Activated CD4-positive, alpha-beta T cell treated with anti-CD3 and anti-CD28 coated beads, Interleukin-2, amount 10 ng/mL, durations not matched to agents 7 days and 5 days (primary cell): Measurements from ENCODE around the gene PLA2R1. TPM values are rescaled to one million over a fixed set of nuclear protein-coding genes. Genes with fewer than 3 reads are reported as not detected.

ENCODE experiments used
- CTCF ChIA-PET: fragments of 350-600 bp; sonication (Branson Sonifier 250); formaldehyde crosslinking; loops from one replicate; lab custom pipeline; 2021; ENCODE audit warnings: antibody characterized with exemption; lab: Charles Lee
- POLR2A ChIA-PET: fragments of 350-600 bp; sonication (Branson Sonifier 250); formaldehyde crosslinking; loops from one replicate; lab custom pipeline; 2021; ENCODE audit warnings: antibody characterized with exemption; lab: Charles Lee
- DNase-seq: peaks from one replicate; pipeline ENCODE4 v3.0.0-alpha.2; 2020
- H3K27ac Mint-ChIP-seq: one replicate; pipeline ENCODE4 v1.8.0; 2021; ENCODE audit warnings: mild to moderate bottlenecking, moderate library complexity, mixed read lengths
- H3K27me3 Mint-ChIP-seq: one replicate; pipeline ENCODE4 v1.8.0; 2021; ENCODE audit warnings: mixed read lengths
- H3K36me3 Mint-ChIP-seq: one replicate; pipeline ENCODE4 v1.8.0; 2021; ENCODE audit warnings: low read depth, mixed read lengths
- H3K4me1 Mint-ChIP-seq: one replicate; pipeline ENCODE4 v1.8.0; 2021; ENCODE audit warnings: mixed read lengths
- H3K4me3 Mint-ChIP-seq: one replicate; pipeline ENCODE4 v1.8.0; 2021; ENCODE audit warnings: mild to moderate bottlenecking, moderate library complexity, mixed read lengths
- H3K9me3 Mint-ChIP-seq: one replicate; pipeline ENCODE4 v1.8.0; 2021; ENCODE audit warnings: mixed read lengths
- total RNA-seq, 2 experiments: library from RNA; stranded (reverse); gene quantifications; one replicate each; pipeline ENCODE4 v1.2.3, GENCODE V29; 2021

PLA2R1 gene
- total RNA-seq, 2 experiments from 2014 or later, result not detected

DNA sequence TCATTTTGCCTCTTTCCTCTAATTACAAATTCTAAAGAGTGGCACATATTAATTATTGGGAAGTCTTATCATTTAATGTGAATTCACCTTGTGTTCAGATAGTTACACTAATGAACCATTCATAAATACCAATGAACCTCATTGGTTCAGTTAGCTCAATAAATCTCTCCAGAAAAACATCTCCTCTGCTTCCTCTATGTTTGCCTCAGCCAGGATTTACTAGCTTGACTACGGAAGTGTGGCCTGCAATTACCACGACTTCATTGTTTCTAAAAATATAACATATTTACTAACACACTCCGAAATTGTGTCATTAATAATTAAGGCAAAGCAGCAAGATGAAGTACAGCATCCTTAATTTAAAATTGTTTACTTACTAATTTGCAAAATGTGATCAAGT, 103.3 kb downstream of the PLA2R1 start:
- H3K9me3 Mint-ChIP-seq, result no peaks in the 10 kb centered on the region
- CTCF ChIA-PET, result no interaction called here

DNA sequence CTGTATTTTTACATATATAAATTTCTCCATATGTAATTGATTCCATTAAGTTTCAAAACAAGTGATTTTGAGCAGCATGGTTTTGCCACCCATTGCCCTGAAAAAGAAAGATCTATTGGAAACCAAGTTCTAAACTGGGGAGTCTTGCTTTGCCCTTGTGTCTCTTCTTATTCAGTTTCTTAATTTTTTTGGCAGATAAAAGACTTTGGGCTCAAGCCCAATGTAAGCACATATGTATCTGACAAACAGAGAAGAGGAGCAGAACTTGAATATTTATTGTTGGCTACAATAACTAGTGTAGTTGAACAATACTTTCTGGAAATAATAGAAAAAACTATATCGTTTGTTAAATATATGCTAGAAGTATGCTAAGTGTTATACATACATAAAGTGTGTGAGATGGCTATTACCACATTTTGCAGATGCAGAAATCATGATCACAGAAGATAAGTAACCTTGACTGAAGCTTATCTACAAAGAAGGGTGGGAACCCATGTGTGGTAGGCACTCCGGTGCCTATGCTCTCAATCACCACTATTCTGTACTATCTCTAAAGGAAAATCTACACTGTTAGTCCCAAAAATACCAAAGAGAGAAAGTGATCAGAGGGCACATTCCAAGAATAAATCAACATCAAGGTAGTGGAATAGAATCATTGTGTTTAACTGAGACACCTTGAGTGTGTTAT, 109.1 kb downstream of the PLA2R1 start:
- no peak overlapping the region for H3K4me3 Mint-ChIP-seq
- CTCF ChIA-PET, result no interaction called here
- H3K9me3 Mint-ChIP-seq, result no peaks in the 10 kb centered on the region
- no peak overlapping the region for H3K27ac Mint-ChIP-seq
- POLR2A ChIA-PET, result no interaction called here
- no peak for DNase-seq
- peaks cover 10% of the 10 kb centered on the region for H3K27me3 Mint-ChIP-seq
- no peaks in the 10 kb centered on the region for H3K36me3 Mint-ChIP-seq
- H3K4me1 Mint-ChIP-seq, result no peaks in the 10 kb centered on the region

More for the DNA sequence above, 103.3 kb downstream of the PLA2R1 start:
- no peak for DNase-seq
- POLR2A ChIA-PET, result no interaction called here
- Mint-ChIP-seq H3K36me3 (no peaks in the 10 kb centered on the region), H3K27ac (no peak overlapping the region), H3K4me1 (peaks cover 6% of the 10 kb centered on the region), H3K27me3 (no peaks in the 10 kb centered on the region), H3K4me3 (no peak overlapping the region)

DNA sequence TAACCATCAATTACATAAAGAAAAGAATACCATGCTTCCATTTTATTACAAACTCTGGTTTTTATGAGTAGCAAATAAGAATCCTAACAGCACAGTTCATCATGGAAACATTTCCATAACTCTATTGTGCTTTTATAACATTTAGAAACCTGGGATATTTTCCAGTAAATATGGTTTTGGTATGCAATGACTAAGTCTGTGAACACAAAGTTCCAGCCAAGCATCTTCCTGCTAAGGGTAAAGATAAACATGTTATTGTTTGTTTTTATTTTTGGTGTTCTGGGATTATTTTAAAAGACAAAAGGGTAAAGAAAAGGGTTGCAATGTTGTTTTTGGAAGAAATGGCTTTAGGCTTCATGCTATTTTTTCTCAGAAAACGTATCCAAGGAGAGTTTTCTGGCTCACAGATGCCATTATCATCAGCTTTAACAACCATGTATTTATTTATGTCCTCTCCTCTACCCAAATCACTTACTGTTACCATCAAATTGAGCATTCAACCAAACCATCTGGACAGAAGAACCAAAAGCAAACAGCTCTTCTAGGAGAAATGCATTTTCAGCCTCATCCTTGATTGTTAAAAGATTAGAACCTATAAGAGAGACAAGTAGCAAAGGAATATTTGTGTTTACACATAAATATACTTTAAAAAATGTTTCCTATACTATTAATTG, 116.0 kb downstream of the PLA2R1 start:
- Mint-ChIP-seq H3K36me3 (no peaks in the 10 kb centered on the region), H3K9me3 (no peaks in the 10 kb centered on the region), H3K4me3 (no peak overlapping the region), H3K4me1 (no peaks in the 10 kb centered on the region), H3K27ac (no peak overlapping the region), H3K27me3 (peaks cover 10% of the 10 kb centered on the region)
- ChIA-PET CTCF (no interaction called here), POLR2A (no interaction called here)
- DNase-seq, result no peak

DNA sequence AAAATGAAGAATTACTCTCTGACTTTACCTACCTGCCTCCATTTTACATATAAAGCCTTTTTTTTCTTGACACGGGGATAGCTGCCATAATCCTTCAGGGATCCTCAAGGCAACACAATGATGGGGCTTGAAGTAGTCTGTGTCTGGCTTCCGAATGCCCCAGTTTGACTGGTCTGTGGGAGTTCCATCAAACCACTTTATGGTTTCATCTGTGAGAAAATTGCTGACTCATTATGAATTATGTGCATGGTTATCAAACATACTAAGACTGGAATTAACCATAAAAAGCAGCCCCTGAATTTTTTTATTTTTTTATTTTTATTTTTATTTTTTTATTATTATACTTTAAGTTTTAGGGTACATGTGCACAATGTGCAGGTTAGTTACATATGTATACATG, 117.5 kb downstream of the PLA2R1 start:
- H3K9me3 Mint-ChIP-seq, result no peaks in the 10 kb centered on the region
- H3K36me3 Mint-ChIP-seq, result no peaks in the 10 kb centered on the region
- ChIA-PET CTCF (no interaction called here), POLR2A (no interaction called here)
- H3K4me3 Mint-ChIP-seq, result no peak overlapping the region
- H3K27ac Mint-ChIP-seq, result no peak overlapping the region
- H3K27me3 Mint-ChIP-seq, result peaks cover 3% of the 10 kb centered on the region
- DNase-seq, result no peak
- H3K4me1 Mint-ChIP-seq, result no peaks in the 10 kb centered on the region

DNA sequence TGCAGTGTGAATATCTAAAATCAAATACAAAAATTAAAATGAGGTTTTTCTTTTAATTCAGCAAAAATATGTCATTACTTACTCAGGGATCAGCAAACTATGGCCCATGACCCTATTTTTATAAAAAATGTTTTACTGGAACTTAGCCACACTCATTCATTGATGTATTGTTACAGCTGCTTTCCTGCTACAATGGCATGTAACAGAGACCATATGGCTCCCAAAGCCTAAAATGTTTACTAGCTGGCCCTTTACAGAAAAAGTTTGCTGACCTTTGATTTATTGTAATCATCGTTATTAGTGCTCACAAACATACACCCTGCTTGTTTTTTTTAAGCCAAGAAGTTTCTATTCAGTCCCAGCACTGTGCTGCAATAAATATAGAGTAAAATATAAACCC, 120.3 kb downstream of the PLA2R1 start:
- no peaks in the 10 kb centered on the region for H3K4me1 Mint-ChIP-seq
- CTCF ChIA-PET, result interaction anchor here (1.5 kb wide), 1 partner anchor 20 kb away, joined by 3 read pairs; no protein-coding TSS in a partner anchor
- no peak overlapping the region for H3K4me3 Mint-ChIP-seq
- no peak overlapping the region for H3K27ac Mint-ChIP-seq
- H3K9me3 Mint-ChIP-seq, result no peaks in the 10 kb centered on the region
- no peaks in the 10 kb centered on the region for H3K36me3 Mint-ChIP-seq
- no peaks in the 10 kb centered on the region for H3K27me3 Mint-ChIP-seq
- no peak for DNase-seq
- POLR2A ChIA-PET, result no interaction called here

GRCh38 chr2:159941729-159942128, 120.7 kb downstream of the PLA2R1 start:
- Mint-ChIP-seq H3K9me3 (no peaks in the 10 kb centered on the region), H3K27me3 (no peaks in the 10 kb centered on the region), H3K27ac (no peak overlapping the region), H3K4me3 (no peak overlapping the region), H3K36me3 (no peaks in the 10 kb centered on the region), H3K4me1 (no peaks in the 10 kb centered on the region)
- no peak for DNase-seq
- CTCF ChIA-PET, result interaction anchor here (1.5 kb wide), 1 partner anchor 20 kb away, joined by 3 read pairs; no protein-coding TSS in a partner anchor
- POLR2A ChIA-PET, result no interaction called here

- Mint-ChIP-seq H3K4me1 (no peaks in the 10 kb centered on the region), H3K27me3 (no peaks in the 10 kb centered on the region), H3K27ac (no peak overlapping the region), H3K36me3 (no peaks in the 10 kb centered on the region), H3K4me3 (no peak overlapping the region), H3K9me3 (peaks cover 3% of the 10 kb centered on the region)
- ChIA-PET CTCF (no interaction called here), POLR2A (no interaction called here)
- DNase-seq, result no peak
Measured at GRCh38 chr2:159939946-159940345, 122.5 kb downstream of the PLA2R1 start.

GRCh38 chr2:159938395-159938794, 124.0 kb downstream of the PLA2R1 start:
- CTCF ChIA-PET, result interaction anchor here (0.6 to 1.8 kb wide), 3 partner anchors 17 to 381 kb away, joined by 4 to 6 read pairs (median 5); no protein-coding TSS in a partner anchor
- no peak overlapping the region for H3K4me3 Mint-ChIP-seq

GRCh38 chr2:159936471-159936870, 125.9 kb downstream of the PLA2R1 start:
- Mint-ChIP-seq H3K9me3 (peaks cover 3% of the 10 kb centered on the region), H3K36me3 (no peaks in the 10 kb centered on the region), H3K27me3 (no peaks in the 10 kb centered on the region), H3K4me1 (no peaks in the 10 kb centered on the region), H3K27ac (no peak overlapping the region), H3K4me3 (no peak overlapping the region)
- CTCF ChIA-PET, result interaction anchor here (1.8 kb wide), 1 partner anchor 18 kb away, joined by 3 read pairs; no protein-coding TSS in a partner anchor
- DNase-seq, result no peak
- POLR2A ChIA-PET, result no interaction called here

More at GRCh38 chr2:159938395-159938794, 124.0 kb downstream of the PLA2R1 start:
- Mint-ChIP-seq H3K4me1 (no peaks in the 10 kb centered on the region), H3K27ac (no peak overlapping the region), H3K36me3 (no peaks in the 10 kb centered on the region), H3K27me3 (no peaks in the 10 kb centered on the region), H3K9me3 (peaks cover 3% of the 10 kb centered on the region)
- POLR2A ChIA-PET, result no interaction called here
- no peak for DNase-seq

DNA sequence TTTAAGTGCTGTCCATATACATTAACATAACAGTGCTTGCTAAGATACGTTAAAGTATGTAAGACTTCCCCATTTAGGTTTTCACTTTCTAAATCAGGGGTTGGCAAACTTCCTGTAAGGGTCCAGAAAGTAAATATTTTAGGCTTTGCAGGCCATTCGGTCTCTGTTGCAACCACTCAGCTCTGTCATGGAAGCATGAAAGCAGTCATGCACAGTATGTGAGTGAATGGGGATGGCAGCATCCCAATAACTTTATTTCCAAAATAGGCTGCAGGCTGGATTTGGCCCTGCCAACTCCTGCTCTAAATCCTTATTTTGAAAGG, 128.7 kb downstream of the PLA2R1 start:
- DNase-seq, result no peak
- ChIA-PET POLR2A (no interaction called here), CTCF (no interaction called here)
- Mint-ChIP-seq H3K4me1 (no peaks in the 10 kb centered on the region), H3K27ac (no peak overlapping the region), H3K27me3 (no peaks in the 10 kb centered on the region), H3K4me3 (no peak overlapping the region), H3K9me3 (peaks cover 8% of the 10 kb centered on the region), H3K36me3 (no peaks in the 10 kb centered on the region)

- no peak overlapping the region for H3K4me3 Mint-ChIP-seq
- CTCF ChIA-PET, result no interaction called here
- POLR2A ChIA-PET, result no interaction called here
- no peak for DNase-seq
- H3K27me3 Mint-ChIP-seq, result no peaks in the 10 kb centered on the region
- no peak overlapping the region for H3K27ac Mint-ChIP-seq
- H3K4me1 Mint-ChIP-seq, result no peaks in the 10 kb centered on the region
- peaks cover 9% of the 10 kb centered on the region for H3K9me3 Mint-ChIP-seq
- no peaks in the 10 kb centered on the region for H3K36me3 Mint-ChIP-seq
Measured at GRCh38 chr2:159933040-159933726, 129.2 kb downstream of the PLA2R1 start.

DNA sequence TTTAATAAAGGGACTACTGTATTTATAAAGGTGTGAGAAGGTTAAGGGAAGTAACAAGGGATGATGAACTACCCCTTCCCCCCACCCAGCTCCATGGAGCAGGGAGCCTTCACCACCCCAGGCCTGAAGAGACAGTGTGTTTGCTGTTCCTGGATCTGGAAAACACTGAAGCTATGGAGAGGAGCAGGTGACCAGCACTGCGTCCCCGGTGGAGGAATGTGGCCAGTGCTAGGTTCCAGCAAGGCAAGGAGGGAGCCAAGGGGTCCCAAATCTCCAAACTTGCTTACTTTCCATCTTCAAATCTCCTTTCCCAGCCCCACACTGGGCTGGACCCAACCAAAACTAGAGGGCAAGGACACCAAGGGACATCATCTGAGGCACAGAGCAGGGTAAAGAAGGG, 135.7 kb downstream of the PLA2R1 start:
- no peak overlapping the region for H3K4me3 Mint-ChIP-seq
- H3K36me3 Mint-ChIP-seq, result no peaks in the 10 kb centered on the region
- peaks cover 6% of the 10 kb centered on the region for H3K9me3 Mint-ChIP-seq
- ChIA-PET POLR2A (no interaction called here), CTCF (no interaction called here)
- DNase-seq, result no peak
- no peak overlapping the region for H3K27ac Mint-ChIP-seq
- peaks cover 8% of the 10 kb centered on the region for H3K4me1 Mint-ChIP-seq
- peaks cover 2% of the 10 kb centered on the region for H3K27me3 Mint-ChIP-seq

GRCh38 chr2:159925975-159926374, 136.4 kb downstream of the PLA2R1 start:
- DNase-seq, result no peak
- H3K27ac Mint-ChIP-seq, result no peak overlapping the region
- H3K4me3 Mint-ChIP-seq, result no peak overlapping the region
- H3K9me3 Mint-ChIP-seq, result peaks cover 6% of the 10 kb centered on the region
- POLR2A ChIA-PET, result no interaction called here
- H3K4me1 Mint-ChIP-seq, result peaks cover 10% of the 10 kb centered on the region
- no peaks in the 10 kb centered on the region for H3K36me3 Mint-ChIP-seq
- CTCF ChIA-PET, result interaction anchor here (0.6 kb wide), 1 partner anchor 327 kb away, joined by 4 read pairs; no protein-coding TSS in a partner anchor
- H3K27me3 Mint-ChIP-seq, result peaks cover 2% of the 10 kb centered on the region
